NCI-H2081 treated with DMSO at 0.1 percent for 48 hours (cell line): ENCODE data around the gene NUP43.
A peak's percentile ranks its signal among the peaks of the same experiment; 100 is the strongest.
"Not testable (repeated sequence)": the region's sequence is repeated elsewhere in the genome, so short reads cannot be mapped to it uniquely, and the experiment has no call there.

Experiments
- DNase-seq: peaks from one replicate; lab custom pipeline; 2025; lab: John Stamatoyannopoulos, UW

The NUP43 gene

DNA sequence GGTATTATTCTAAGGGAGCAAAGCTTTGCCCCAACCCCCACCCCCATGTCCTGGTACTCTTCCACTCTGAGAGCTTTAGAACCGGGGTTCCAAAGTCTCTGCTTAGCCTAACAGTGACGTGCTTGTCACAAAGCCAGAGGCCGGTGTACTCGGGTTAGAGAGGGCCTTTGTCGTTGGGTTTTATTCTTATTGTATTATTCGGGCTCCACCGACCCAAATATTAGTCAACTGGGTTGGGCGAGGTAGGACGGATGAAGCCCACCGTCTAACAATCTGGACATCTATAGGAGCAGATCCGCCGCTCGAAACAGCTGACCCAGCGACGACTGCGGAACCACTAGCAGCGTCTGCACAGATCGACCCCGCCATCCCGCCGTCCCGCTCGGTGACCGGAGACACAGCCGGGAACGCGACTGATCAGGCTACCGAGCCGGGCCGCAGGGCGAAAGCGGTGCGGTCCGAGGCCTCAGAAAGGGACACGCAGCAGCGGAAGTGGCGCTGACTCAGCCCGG, 2.8 kb upstream of the NUP43 start:
- DNase-seq = not testable (repeated sequence)

DNA sequence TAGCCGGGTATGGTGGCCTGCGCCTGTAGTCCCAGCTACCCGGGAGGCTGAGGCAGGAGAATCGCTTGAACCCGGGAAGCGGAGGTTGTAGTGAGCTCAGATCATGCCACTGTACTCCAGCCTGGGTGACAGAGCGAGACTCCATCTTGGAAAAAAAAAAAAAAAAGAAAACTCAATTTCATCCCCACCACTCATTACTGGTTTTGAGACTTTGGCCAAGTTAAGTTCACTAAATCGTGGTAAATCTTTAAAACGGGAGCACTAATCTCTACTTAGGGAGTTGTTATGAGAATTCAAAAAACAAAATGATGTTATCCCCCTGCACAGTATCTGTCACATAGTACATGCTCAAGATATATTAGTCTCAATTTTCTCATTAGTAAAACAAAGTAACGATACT, 1.1 kb downstream of the NUP43 start:
- DNase-seq = not testable (repeated sequence)

DNA sequence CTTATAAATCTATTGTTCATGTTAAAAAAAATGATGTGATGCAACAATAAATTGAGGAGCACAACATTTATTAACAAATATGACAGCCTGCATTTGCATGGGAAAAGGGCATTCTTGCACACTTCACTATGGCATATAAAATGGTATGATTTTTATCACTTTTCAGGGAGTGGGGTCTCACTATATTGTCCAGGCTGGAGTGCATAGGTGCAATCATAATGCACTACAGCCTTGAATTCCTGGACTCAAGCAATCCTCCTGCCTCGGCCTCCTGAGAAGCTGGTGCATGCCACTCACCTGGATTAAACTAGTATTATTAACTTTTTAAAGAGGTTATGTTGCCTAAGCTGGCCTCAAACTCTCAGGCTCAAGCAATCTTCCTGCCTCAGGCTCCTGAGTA, 11.4 kb downstream of the NUP43 start:
- no peak for DNase-seq

DNA sequence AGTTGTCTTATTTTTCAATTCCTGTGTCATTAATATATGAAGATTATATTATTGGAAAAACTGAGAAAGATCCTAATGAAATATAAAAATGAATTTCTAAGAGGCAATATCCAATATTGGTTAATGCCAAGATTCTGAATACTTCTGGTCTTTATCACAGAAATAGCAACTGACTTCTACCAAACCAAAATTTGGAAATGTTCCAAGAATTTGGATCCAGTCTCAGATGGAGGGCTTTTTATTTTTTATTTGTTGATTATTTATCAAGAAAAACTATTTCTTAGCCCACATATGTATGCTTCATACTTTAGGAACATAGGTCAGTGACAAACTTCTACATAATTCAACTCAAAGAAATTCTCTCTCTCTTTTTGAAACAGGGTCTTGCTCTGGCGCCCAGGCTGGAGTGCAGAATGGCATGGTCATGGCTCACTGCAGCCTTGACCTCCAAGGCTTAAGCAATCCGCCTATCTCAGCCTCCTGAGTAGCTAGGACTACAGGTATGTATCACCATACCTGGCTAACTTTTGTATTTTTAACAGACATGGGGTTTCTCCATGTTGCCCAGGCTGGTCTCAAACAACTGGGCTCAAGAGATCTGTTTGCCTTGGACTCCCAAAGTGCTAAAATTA, 13.1 kb downstream of the NUP43 start:
- DNase-seq = no peak

GRCh38 chr6:149729824-149730223, 16.5 kb downstream of the NUP43 start:
- no peak for DNase-seq

DNA sequence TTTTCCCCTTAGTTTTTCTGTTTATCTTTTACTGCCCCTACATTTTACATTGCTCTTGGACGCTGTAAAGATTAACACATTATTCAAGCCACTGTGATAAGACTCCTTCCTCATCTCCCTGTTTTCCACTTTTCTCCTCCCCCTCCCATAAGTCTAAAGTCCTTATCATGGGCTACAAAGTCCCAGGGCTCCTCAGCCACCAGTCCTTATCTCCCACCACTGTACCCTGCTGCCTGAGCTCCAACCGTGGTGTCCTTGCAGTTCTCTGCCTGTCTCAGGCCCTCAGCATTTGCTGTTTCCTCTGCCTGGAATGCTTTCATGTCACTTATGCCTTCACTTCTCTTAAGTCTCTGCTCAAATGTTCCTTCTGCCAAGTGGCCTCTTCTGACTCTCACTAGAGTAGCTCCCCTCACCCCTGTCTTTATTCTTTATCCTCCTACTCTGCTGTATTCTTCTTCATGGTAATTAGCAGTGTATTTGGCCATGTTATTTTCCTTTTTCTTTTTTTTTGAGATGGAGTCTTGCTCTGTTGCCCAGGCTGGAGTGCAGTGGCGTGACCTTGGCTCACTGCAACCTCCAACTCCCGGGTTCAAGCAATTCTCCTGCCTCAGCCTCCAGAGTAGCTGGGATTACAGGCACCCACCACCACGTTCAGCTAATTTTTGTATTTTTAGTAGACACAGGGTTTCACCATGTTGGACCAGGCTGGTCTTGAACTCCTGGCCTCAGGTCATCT, 17.7 kb downstream of the NUP43 start:
- no peak for DNase-seq

DNA sequence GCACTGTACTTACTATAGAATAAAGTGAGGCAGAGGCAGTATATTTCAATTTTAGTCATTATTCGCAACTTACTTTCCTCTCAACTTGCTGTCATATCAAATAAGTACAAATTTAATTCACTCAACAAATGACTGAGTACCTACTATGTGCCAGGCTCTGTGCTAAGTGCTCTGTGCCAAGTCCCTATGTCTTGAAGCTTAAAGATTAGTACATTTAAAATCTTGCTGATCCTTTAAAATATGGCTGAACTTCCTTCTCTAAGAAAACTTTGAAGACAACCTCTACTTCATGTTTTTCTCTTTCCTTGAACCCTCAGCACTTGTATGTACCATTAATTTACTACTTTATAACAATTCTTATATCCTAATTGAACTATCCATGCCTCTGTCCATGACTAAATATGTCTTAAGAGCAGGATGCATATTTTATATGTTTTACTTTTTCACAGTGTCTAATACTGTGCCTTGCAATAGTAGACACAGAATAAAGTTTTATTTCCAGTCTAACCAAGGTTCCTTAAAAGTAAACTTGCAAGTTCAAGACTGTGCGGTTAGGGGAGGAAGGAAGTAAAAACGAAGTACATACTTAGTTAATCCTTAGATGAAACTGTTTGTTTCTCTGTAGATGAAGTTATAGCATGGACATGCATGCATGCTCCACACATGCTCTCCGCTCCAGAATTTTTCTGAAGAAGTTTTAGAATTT, 18.4 kb downstream of the NUP43 start:
- DNase-seq = no peak

- no peak for DNase-seq
Observed at GRCh38 chr6:149725785-149726184, 20.5 kb downstream of the NUP43 start.

- DNase-seq = no peak
Observed at GRCh38 chr6:149723771-149724417, 22.4 kb downstream of the NUP43 start.

DNA sequence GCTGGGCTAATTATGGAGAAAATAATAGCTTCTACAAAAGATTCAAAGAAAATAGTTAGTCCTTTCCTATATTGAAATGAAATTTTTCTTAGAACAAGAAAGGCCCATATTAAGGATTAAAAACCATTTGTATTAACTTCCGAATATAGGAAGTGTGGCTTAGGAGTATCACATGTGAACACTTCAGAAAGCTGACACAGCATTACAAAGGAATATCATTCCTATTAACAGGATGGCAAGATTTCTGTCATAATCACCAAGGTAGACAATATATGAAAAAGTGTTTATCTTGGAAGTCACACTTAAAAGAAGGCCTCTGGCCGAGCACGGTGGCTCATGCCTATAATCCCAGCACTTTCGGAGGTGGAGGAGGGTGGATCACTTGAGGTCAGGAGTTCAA, 23.1 kb downstream of the NUP43 start:
- no peak for DNase-seq

DNA sequence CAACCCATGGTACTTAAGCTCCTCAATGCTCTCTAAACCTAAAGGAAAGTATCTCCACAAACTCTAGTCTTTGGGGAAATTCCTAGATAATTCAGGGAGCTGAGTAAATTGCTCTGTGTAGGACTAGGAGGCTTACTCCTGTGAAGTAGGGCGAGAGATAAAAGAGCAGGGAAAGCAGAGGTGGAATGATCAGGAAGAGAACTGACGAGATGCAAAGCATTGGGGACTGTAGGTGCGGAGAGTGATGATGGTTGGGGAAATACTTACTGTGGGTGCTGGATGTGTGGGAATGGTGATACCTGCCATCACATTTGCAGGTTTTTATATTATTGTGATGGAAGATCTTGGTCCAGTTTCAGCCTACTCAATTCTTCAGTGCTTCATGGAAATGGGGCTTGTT, 26.8 kb downstream of the NUP43 start:
- no peak for DNase-seq

DNA sequence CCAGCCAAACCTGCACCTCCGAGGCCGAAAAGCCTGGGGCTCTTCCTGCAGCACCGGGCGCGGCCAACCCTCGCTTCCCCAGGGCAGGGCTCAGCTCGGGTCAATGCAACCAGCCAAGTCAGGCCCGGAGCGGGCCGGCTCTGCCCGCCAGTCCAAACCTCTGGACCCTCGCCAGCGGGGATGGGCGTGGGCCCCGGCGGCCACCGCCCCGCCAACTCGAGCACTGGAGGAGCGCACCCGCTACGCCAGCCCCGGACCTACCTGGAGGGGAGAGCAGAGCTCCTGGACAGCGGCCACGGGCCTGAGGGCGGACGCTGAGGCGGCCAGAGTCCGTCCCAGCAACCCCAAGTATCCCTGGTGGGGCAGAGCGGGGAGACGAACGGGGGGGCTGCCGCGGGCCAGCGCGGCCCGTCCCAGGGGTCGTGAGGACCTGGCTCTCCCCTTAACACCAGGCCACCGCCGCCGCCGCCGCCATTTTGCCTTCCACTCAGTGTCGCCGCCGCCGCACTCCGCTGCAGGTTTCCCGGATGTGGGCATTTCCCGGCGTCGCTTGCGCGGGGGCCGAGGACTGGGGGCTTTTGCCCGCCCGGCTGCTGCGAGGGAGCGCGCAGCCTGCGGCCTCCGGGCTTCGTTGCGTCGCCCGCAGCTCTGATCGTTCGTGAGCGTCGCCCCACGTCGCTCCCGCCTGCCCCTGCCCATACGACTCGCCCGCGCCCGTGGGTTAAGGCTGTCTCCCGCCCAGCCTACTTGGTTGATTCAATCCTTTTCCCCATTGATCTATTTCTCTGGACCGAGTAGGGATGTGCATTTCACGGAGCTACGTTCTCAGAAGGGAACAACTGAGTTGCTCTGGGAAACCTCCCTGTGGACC, 28.5 kb downstream of the NUP43 start, which contains the start of gene LATS1:
TSS of gene LATS1 (minus strand) at position 514 of the 871 bp plus-strand sequence. CDS start 15,975 bp downstream, outside the sequence.
- DNase-seq = peak; percentile 22

- DNase-seq = no peak
Observed at GRCh38 chr6:149717255-149717587, 29.1 kb downstream of the NUP43 start.

- no peak for DNase-seq
Observed at GRCh38 chr6:149716181-149716963, 30.0 kb downstream of the NUP43 start.

GRCh38 chr6:149714442-149714841, 31.9 kb downstream of the NUP43 start:
- no peak for DNase-seq

GRCh38 chr6:149711711-149712110, 34.6 kb downstream of the NUP43 start:
- no peak for DNase-seq

GRCh38 chr6:149701714-149702113, 44.6 kb downstream of the NUP43 start:
- DNase-seq = no peak

GRCh38 chr6:149699150-149699549, 47.2 kb downstream of the NUP43 start:
- DNase-seq = no peak

- DNase-seq = no peak
Observed at GRCh38 chr6:149698175-149698574, 48.2 kb downstream of the NUP43 start.

DNA sequence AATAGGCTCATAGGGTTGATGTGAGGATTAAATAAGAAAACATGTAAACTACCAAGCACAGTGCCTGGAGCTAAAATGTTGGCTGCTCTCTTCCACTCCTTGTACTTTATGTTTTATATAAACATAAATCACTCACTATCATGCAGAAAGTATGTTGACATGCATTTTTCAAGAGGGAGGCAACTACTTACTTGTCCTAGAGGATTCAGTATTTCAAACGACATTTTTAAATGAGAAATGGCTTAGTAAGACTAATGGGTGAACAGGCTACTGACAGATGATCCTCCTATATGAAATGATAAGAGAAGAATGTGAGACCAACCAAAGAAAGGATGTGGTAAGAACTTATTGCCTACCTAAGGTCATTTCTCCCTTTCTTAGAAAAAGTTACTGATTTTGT, 49.4 kb downstream of the NUP43 start:
- no peak for DNase-seq

GRCh38 chr6:149694921-149695320, 51.4 kb downstream of the NUP43 start:
- DNase-seq = no peak
